ENCODE data around the gene ASXL2. TPM values are rescaled to one million over a fixed set of nuclear protein-coding genes. Genes with fewer than 3 reads are reported as not detected.

The ASXL2 gene
- total and polyA plus RNA-seq, 2 of the 13 experiments (the other 11 are each of a cell fraction or from before 2014, with no cell fraction given): 12.1 to 19.2 TPM

GRCh38 chr2:25692737-25693445 lies 185.4 kb downstream of the ASXL2 start (continued):
- no peak for TF ChIP-seq MED8 (CRISPR knock-in tag; IDR thresholded peaks at IDR 0.05; ENCODE audit: insufficient replicate concordance)
- TF ChIP-seq PHB2 (IDR thresholded peaks at IDR 0.05; ENCODE audit: partially characterized antibody): no peak
- no peak for TF ChIP-seq MXD3 (CRISPR knock-in tag; IDR thresholded peaks at IDR 0.05)
- no peak for TF ChIP-seq THAP9 (CRISPR knock-in tag; IDR thresholded peaks at IDR 0.05; ENCODE audit: borderline replicate concordance)
- no peak for TF ChIP-seq ZNF501 (CRISPR knock-in tag; IDR thresholded peaks at IDR 0.05)
- TF ChIP-seq ZNF558 (CRISPR knock-in tag; IDR thresholded peaks at IDR 0.05; ENCODE audit: borderline replicate concordance): no peak
- TF ChIP-seq, protein P1, sequence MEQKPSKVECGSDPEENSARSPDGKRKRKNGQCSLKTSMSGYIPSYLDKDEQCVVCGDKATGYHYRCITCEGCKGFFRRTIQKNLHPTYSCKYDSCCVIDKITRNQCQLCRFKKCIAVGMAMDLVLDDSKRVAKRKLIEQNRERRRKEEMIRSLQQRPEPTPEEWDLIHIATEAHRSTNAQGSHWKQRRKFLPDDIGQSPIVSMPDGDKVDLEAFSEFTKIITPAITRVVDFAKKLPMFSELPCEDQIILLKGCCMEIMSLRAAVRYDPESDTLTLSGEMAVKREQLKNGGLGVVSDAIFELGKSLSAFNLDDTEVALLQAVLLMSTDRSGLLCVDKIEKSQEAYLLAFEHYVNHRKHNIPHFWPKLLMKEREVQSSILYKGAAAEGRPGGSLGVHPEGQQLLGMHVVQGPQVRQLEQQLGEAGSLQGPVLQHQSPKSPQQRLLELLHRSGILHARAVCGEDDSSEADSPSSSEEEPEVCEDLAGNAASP (CRISPR knock-in tag; IDR thresholded peaks at IDR 0.05; ENCODE audit: borderline replicate concordance): peak; percentile 52; the same call in 1 of the 2 replicates
- TF ChIP-seq PAX8 (CRISPR knock-in tag; IDR thresholded peaks at IDR 0.05; ENCODE audit: borderline replicate concordance): no peak
- TF ChIP-seq YEATS2 (CRISPR knock-in tag; IDR thresholded peaks at IDR 0.05; ENCODE audit: borderline replicate concordance): no peak
- TF ChIP-seq ZIK1 (CRISPR knock-in tag; IDR thresholded peaks at IDR 0.05; ENCODE audit: borderline replicate concordance, low read depth): no peak
- no peak; the same call in 1 of the 2 replicates for TF ChIP-seq JUND (CRISPR knock-in tag; IDR thresholded peaks at IDR 0.05)
- no peak for TF ChIP-seq ZFP36L1 (CRISPR knock-in tag; IDR thresholded peaks at IDR 0.05)
- TF ChIP-seq ZNF451 (CRISPR knock-in tag; IDR thresholded peaks at IDR 0.05): no peak
- no peak for TF ChIP-seq PHF20 (CRISPR knock-in tag; IDR thresholded peaks at IDR 0.05)
- peak; percentile 93 for TF ChIP-seq ZNF644 (CRISPR knock-in tag; IDR thresholded peaks at IDR 0.05; ENCODE audit: low read depth)
- no peak for TF ChIP-seq ZNF546 (CRISPR knock-in tag; conservative IDR thresholded peaks at IDR 0.05)
- TF ChIP-seq ZNF883 (CRISPR knock-in tag; IDR thresholded peaks at IDR 0.05; ENCODE audit: not compliant biosample characterization): no peak
- TF ChIP-seq ZNF891 (CRISPR knock-in tag; IDR thresholded peaks at IDR 0.05): no peak
- no peak for TF ChIP-seq BATF2 (CRISPR knock-in tag; IDR thresholded peaks at IDR 0.05)
- no peak for TF ChIP-seq ZNF619 (CRISPR knock-in tag; IDR thresholded peaks at IDR 0.05)
- no peak for TF ChIP-seq ZC3H4 (CRISPR knock-in tag; IDR thresholded peaks at IDR 0.05; ENCODE audit: borderline replicate concordance)
- no peak for TF ChIP-seq MEIS1 (CRISPR knock-in tag; IDR thresholded peaks at IDR 0.05; ENCODE audit: borderline replicate concordance)
- TF ChIP-seq PCBP2 (optimal IDR thresholded peaks at IDR 0.05; ENCODE audit: low read depth, low read length, poor library complexity, severe bottlenecking): no peak
- TF ChIP-seq HNF4A (CRISPR knock-in tag; IDR thresholded peaks at IDR 0.05): peak; percentile 77
- TF ChIP-seq, protein P2, sequence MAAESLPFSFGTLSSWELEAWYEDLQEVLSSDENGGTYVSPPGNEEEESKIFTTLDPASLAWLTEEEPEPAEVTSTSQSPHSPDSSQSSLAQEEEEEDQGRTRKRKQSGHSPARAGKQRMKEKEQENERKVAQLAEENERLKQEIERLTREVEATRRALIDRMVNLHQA (CRISPR knock-in tag; IDR thresholded peaks at IDR 0.05): no peak
- peak; percentile 93 for TF ChIP-seq SKI (IDR thresholded peaks at IDR 0.05; ENCODE audit: partially characterized antibody)
